Activated CD8-positive, alpha-beta memory T cell treated with anti-CD3 and anti-CD28 coated beads, Interleukin-2, amount 50 U/mL, for 48 hours (primary cell): Measurements from ENCODE around the gene PDE6A.

Experiments used
- DNase-seq: peaks from one replicate; pipeline ENCODE4 v3.0.0-alpha.2; 2020

PDE6A gene

DNA sequence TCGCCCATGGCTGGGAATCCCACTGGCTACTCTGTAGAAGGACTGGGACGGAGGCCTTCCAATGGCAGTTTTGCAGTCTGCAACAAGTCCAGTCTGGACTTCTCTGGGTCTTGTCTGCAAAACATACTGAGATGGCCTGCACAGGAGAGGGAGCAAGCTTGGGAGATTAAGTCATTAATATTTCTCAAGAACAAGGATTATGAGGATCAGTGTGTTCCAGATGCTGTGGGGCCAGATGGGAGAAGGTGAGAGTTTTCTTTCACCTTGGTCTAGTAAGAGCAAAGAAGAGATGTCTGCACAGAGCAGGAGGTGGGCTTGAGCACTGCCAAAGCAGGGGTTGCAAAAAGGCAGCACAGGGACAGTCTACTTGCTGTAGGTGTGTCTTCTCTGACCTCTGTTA lies at the start of gene PDE6A:
Gene PDE6A, minus strand, starts transcription at position 128 of the 400 bp plus-strand sequence. Its CDS starts 120 bp downstream, at position 8.
- no peak for DNase-seq

DNA sequence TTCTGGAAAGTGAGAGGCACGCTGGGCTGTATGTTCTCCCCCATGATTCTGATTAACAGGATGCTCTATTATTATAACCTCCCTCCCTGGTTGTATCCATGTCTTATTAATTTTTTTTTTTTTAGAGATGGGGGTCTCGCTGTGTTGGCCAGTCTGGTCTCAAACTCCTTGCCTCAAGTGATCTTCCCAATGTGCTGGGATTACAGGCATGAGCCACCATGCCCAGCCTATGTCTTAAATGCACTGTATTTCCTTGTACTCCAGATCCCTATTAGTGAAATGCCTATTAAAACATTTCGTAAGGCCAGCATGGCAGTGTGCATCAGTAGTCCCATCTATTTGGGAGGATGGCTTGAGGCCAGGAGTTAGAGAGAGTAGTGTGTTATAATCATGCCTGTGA lies 48.9 kb upstream of the PDE6A start:
- no peak for DNase-seq

DNA sequence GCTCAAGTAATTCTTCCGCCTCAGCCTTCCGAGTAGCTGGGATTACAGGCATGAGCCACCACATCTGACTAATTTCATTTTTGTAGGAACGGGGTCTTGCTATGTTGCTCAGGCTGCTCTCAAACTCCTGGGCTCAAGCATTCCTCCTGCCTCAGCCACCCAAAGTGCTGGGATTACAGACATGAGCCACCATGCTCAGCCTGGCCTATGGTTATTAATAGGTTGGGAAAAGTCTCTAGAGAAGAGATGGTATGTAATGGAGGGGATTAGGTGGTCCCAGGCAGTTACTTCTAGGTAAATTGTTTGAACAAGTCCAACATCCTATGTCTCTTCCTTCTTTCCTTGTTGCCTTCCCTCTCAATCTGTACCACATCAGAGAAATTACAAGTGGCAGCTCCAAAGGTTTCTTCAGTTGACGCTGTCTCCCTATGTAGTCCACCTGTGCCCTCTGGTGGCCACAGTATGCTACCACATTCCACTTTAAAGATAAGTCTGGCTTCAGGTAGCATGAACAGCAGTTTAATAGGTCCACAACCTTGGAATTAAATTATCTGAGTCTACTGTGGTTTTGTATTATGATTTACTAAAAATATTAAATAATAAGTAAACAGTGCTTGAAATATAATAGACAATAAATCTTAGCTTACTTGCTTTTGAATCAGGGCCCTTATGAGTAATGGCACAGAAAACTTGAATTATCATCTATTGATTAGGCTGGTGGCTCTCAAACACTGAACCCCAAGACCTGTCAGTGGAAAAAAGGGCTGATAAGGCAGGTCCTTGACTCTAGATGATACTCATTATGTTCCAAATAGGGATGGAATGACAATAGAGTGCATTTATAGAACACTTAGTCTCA lies 46.2 kb upstream of the PDE6A start:
- peak; percentile 69 for DNase-seq

DNA sequence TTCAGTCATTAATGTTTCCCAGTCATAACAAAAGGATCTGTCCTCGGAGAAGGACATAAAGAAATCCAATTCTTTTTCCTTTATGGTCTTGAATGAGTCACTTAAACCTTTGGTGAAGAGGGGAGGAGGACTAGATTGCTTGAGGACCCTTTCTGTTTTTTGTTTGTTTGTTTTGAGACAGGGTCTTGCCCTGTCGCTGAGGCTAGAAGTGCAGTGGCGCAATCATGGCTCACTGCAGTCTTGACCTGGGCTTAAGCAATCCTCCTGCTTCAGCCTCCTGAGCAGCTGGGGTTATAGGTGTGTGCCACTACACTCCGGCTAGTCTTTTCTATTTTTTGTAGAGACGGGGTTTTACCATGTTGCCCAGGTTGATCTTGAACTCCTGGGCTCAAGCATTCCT lies 43.5 kb upstream of the PDE6A start:
- DNase-seq, result no peak

DNA sequence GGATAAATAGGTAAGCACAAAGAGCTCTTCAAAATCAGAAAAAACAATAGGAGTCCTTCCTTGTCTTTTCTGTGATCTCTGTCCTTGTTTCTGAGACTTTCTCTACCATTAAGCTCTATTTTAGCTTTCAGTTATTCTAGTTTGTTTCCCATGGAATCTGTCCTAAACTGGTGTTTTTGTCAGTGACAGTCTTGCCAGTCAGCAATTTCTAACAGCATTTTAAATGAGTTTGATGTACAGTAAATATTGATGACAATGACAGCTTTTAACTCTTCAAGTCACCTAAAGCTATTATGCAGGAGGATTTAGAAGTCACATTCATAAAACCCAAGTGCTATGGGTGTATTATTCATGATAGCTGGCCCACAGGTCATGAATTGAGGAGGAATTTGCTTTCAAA lies 37.9 kb upstream of the PDE6A start:
- DNase-seq, result no peak

DNA sequence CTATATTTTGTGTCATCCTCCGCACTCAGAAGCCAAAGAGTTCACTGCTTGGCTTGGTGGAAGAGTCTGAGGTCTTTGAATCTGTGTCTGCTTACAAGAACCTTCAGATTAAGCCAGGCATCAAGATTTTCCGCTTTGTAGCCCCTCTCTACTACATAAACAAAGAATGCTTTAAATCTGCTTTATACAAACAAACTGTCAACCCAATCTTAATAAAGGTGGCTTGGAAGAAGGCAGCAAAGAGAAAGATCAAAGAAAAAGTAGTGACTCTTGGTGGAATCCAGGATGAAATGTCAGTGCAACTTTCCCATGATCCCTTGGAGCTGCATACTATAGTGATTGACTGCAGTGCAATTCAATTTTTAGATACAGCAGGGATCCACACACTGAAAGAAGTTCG lies 36.6 kb upstream of the PDE6A start:
- no peak for DNase-seq

DNA sequence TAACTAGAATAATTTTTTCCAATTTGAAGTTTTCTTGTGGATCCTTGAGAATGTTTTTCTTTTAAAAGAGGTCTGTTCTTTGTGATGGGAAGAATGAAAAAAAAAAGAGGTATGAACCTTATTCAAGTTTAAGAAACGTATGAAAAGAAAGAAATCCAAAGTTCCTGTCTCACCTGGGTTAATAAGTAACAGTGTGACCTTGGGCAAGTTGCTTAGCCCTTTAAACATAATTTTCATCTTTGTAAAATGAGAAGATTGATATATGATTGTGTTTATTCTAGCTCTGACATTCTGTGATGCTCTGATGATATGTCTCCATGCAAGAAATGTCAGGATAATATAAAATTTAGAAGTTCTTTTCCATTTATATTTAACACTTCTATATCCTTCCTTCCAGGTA lies 35.3 kb upstream of the PDE6A start:
- DNase-seq, result no peak

DNA sequence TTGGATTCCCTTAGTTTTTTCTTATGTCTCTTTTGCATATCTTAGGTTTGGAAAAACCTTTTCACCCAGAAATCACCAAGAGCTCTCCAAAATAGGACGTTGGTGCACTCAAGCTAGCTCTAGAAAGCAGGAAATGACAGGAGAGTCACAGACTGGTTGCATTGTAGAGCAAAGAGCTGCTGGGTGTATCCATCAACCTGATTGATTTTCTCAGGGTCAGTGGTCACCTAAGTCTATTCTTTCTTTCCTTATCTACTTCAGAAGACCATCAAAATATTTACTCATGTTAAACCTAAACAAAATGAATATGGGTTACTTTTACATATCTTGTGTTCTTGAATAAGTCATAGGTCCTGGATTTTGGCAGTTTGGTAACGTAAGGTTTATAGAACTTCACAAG lies 30.8 kb upstream of the PDE6A start:
- DNase-seq, result no peak

DNA sequence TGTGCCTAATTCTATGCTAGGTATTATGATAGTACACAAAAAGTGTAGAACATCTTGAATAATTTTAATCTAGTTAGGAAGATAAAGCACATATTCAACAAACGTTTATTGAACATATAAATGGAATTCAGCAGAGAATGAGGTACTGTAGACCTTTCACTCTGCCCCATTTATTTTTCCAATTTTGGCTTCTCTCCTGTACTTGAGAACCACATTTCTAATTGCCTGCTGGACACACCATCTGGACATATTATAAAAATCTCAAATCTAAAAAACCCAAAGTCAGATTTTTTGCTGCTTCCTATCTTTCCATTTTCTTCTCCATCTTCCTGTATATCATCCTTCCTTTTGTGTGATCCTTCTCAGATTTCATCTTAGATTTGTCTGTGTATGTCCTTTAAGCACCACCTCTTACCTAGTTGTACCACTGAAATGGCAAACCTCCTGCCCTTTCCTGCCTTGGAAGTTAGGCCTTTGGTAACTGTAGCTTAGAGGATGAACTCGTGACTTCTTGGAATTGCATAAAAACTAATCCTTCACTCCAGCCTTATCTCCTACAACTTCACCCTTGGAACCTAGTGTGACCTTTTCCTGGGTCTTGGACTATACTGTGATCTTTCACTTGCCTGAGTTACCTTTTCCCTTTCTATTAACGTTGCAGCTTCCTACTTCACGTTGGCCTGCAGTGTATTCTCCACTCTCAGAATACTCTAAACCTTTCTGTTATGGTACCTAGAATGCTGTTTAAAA lies 24.8 kb upstream of the PDE6A start:
- DNase-seq, result no peak

DNA sequence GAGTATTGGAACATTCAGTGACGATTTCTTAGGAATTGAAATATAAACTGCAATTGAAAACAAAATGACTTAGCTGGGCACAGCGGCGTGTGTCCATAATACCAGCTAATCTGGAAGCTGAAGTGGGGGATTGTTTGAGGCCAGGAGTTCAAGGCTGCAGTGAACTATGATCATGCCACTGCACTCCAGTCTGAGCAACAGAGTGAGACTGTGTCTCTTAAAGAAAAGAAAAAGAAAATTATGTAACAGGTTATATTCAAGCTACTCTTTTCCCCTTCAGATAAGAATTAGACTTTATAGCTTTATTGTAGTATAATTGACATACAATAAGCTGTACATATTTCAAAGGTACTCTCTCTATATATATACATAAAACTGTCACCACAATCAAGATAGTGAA lies 22.4 kb upstream of the PDE6A start:
- no peak for DNase-seq

DNA sequence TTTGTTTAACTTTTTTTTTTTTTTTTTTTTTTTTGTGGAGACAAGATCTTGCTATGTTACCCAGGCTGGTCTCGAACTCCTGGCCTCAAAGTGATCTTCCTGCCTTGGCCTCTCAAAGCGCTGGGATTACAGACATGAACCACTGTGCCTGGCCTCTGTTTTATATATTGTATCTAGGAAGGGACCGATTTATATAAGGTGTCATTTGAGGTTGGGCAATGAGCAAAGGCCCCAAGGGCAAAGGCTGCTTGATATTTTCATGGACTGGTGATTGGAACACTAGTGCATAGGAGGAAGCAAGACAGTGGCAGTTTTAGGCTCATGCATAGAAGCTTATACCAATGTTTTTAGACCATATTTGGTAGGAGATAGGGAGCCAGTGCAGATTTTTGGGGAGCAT lies 19.1 kb upstream of the PDE6A start:
- DNase-seq, result no peak

DNA sequence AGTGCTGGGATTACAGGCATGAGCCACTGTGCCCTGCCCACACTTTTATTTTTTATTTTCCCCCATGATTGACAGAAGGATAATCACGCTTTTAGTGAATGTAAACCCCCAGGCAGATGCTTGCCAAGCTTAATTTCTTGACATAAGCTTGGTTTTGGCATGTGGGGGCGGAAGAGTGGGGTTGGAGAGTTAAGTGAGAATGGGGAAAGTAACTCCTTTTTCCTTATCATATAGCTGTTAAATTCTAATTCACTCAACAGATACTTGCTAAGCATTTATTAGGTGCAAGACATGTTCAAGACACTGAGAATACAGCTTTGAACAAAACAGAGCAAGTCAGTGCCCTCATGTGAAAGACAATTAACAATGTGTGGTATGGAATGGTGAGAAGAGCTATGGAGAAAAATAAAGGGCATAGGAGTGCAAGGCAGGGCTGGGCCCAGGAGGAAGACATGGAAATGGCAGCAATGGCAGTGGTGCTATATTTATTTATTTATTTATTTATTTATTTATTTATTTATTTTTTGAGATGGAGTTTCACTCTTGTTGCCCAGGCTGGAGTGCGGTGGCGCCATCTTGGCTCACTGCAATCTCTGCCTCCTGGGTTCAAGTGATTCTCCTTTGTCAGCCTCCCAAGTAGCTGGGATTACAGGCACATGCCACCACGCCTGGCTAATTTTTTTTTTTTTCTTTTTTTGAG lies 18.2 kb upstream of the PDE6A start:
- DNase-seq, result no peak

DNA sequence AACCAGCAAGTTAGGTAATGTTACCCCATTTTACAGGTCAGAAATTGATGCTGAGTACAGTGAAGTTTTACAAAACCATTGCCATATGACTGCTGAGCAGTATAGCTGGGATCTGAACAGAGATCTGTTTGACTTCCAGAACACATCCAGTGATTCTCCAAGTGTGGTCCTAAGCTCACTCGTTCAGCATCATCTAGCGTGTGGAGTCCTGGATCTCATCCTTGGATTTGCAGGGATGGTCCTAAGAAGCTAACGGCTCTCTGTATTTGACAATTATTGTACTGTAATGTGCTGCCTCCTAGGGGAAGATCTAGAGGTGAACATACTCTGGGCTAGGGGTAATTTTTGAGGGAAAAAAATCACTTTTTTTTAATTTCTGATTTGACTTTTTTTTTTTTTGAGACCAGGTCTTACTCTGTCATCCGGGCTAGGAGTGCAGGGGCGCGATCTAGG lies 17.4 kb upstream of the PDE6A start:
- DNase-seq, result no peak

DNA sequence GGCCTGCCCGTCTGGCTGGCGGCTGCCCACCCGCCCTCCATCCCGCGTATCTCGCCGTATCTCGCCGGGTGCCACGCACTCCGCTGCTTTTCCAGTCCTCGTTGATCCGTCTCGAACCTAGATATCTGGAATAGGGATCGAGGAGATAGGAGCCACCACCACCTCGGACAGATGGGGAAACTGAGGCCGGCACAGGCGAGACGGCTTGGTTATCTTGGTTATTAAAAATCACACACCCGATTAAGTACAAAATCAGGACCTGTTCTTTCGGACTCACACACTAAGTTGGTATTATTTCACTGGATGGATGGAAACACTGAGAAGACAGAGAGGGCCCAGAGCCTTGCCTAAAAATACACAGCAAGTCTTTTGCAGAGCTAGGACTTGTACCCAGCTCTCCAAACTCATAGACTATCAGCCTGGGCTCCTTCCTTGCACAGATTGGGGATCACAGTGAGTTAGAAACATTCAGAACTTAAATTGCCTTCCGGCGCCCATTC lies 16.6 kb upstream of the PDE6A start:
- no peak for DNase-seq

DNA sequence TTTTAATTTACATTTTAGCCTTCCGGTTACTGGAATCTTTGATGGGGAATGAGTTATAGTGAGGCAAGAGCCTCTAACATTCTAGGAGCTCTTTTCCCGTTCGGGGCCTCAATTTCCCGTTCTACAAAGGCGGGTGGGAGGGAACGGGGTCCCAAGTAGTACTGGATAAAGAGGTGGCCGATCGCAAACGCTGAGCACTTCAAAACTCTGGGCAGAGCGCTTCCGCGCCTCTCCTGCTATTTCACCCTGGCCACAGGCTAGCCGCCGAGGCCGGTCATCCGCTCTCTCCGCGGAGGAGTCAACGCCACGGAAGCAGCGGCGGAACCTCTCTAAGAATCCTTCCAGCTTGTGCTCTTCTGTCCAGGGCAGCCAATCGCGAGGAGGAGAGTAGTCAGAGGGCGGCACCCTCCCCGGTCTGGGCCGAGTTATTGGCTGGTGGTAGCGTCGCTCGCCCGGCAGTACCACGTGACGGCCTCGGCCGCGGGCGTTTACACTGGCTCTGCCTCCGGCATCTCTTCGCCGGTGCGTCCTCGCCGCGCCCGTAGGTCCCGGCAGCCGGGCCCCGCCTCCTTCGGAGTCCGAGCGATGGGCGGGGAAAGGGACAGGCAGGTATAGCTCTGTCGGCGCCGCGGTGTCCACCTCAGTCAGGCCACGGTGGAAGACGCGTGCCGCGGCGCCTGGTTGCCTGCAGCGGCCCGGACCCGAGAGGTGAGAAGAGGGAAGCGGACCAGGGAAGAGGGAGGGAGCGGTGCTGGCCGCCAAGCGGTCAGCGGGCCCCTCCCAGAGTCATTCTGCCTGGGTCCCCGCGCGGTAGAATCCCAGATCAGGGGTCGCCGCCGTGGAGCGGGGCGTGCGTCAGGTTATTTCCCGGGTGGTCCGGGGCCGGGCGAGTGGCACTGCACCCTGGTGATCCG lies 15.9 kb upstream of the PDE6A start, which contains the start of gene SLC26A2:
Gene SLC26A2, plus strand, starts transcription at position 487 of the 914 bp plus-strand sequence. CDS start 16,895 bp downstream, outside the sequence.
- DNase-seq, result peak; percentile 94

DNA sequence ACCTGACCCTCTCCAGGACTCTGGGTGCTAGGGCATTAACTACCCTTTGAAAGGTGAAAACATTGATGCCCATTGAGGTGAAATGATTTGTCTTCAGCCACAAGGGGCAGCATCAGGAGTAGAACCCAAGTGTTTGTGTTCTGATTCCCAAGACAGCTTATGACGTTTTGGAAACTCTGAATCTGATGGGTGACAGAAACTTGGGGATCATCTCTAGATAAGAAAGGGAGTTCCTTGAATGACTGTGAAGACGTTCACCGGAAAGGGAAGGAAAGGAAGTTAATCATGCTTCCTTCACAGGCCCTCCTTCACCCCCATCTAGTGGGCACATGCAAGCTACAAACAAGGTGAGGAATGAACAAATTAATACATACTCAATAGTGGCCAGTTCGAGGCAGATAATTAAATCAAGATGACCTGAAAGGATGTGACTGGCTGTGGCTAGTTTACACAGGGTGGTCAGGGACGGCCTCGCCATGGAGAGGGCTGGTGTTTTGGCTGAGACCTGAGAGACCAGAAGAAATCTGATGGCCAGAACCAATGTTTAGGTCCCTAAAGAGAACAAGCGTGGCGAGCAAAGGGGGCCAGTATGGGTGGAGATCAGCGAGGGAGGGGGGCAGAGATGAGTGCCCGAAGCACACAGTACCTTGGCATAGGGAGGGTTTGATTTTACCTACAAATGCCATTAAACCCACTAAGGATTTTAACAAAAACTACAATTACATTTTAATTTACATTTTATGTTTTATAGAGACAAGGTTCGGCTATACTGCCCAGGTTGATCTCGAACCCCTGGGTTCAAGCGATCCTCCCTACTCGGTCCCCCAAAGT lies 15.0 kb upstream of the PDE6A start:
- peak; percentile 62 for DNase-seq

DNA sequence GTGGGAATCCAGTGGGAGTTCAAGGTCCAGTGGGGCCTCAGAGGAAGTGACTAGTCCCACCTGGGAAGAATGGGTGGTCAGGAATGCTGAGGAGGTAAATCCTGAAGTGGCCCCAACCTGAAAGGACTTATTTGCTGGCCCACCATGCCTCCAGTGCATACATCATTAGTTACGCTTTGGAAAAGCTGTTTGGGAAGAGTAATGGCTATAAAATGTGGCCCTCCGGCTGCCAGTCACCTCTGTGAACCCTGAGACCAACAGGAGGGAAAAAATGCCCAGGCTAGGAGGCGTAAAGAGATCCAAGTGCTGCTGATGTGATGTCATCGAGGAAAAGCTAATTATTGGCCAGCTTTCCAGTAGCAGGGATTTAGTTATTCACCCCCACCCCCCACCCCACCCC lies 13.3 kb upstream of the PDE6A start:
- no peak for DNase-seq

DNA sequence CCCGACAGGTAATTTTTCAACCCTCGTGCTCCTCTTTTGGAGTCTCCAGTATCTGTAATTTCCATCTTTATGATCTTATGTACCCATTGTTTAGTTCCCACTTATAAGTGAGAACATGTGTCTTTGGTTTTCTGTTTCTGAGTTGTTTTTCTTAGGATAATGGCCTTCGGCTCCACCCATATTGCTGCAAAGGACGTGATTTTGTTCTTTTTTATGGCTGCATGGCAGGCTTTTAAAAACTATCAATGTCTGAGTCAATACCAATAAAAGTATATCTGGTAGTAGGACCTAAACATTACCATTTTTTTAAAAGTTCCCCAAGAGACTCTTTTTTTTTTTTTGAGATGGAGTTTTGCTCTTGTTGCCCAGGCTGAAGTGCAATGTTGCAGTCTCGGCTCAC lies 12.1 kb upstream of the PDE6A start:
- no peak for DNase-seq

DNA sequence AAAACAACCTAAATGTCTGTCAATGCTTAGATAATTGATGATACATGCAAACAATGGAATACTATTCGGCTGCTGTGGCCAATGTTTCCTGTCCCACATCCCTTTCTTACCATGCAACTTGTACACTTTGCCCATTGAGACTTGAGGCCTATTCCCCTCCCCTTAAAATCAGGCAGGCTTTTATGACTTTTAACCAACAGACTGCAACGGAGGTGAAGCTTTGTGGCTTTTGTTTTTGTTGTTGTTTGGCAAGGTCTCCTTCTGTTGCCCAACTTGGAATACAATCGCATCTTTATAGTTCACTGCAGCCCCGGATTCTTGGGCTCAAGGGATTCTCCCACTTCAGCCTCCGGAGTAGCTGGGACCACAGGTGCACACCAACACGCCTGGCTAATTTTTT lies 10.2 kb upstream of the PDE6A start:
- DNase-seq, result no peak

DNA sequence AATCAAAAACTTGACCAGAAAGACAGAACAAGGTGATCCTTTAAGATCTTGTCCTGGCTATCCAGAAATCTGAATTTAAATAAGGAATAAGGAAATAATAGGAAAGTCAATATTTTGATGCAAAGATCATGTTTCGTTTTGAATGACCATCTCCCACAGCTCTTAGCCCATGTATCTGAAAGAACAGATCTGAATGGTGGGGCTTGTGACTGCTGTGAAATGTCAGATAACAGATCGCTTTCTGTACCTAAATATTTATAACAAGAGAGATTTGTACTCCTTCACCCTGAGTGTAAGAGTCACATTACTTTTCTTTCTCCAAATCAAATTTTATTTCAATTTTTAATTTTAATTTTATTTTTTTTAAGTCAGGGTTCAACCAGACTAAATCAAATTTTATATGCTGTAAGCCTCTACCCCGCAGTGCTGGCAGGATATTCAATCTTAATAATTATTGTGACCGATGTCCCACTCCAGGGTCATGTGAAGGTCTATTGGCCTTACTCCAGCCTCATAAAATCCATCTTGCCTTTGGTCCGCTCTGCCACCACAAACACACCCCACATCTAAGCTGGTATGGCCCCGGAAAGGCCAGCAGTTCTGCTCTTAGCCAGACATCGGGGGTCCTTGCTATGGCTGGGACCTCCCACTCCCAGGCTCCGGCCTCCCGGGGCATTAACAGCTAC lies 9.0 kb upstream of the PDE6A start:
- DNase-seq, result no peak
